Activated naive CD8-positive, alpha-beta T cell treated with anti-CD3 and anti-CD28 coated beads for 36 hours (primary cell): ENCODE data around the gene BPI. TPM values are rescaled to one million over a fixed set of nuclear protein-coding genes. Genes with fewer than 3 reads are reported as not detected.
"Not testable (repeated sequence)": the region's sequence is repeated elsewhere in the genome, so short reads cannot be mapped to it uniquely, and the experiment has no call there.

Source experiments
- DNase-seq: peaks from one replicate; pipeline ENCODE4 v3.0.0; 2021
- H3K27ac Mint-ChIP-seq: one replicate; pipeline ENCODE4 v1.8.0; 2022; ENCODE audit warnings: mild to moderate bottlenecking, moderate library complexity, mixed read lengths
- H3K27me3 Mint-ChIP-seq: one replicate; pipeline ENCODE4 v1.8.0; 2022; ENCODE audit warnings: mild to moderate bottlenecking, mixed read lengths
- H3K36me3 Mint-ChIP-seq: one replicate; pipeline ENCODE4 v1.8.0; 2021; ENCODE audit warnings: mild to moderate bottlenecking, mixed read lengths
- H3K4me1 Mint-ChIP-seq: one replicate; pipeline ENCODE4 v1.8.0; 2021; ENCODE audit warnings: mixed read lengths
- H3K4me3 Mint-ChIP-seq: one replicate; pipeline ENCODE4 v1.8.0; 2022; ENCODE audit warnings: mild to moderate bottlenecking, moderate library complexity, mixed read lengths
- H3K9me3 Mint-ChIP-seq: one replicate; pipeline ENCODE4 v1.8.0; 2022; ENCODE audit warnings: mixed read lengths
- total RNA-seq, 2 experiments: library from RNA; stranded (reverse); gene quantifications; one replicate each; pipeline ENCODE4 v1.2.3, GENCODE V29; 2021

BPI gene
- total RNA-seq, 2 experiments from 2014 or later: not detected

GRCh38 chr20:38270869-38271605, 32.9 kb upstream of the BPI start:
- Mint-ChIP-seq H3K36me3 (no peaks in the 10 kb centered on the region), H3K27ac (no peak overlapping the region), H3K27me3 (peaks cover 6% of the 10 kb centered on the region)

DNA sequence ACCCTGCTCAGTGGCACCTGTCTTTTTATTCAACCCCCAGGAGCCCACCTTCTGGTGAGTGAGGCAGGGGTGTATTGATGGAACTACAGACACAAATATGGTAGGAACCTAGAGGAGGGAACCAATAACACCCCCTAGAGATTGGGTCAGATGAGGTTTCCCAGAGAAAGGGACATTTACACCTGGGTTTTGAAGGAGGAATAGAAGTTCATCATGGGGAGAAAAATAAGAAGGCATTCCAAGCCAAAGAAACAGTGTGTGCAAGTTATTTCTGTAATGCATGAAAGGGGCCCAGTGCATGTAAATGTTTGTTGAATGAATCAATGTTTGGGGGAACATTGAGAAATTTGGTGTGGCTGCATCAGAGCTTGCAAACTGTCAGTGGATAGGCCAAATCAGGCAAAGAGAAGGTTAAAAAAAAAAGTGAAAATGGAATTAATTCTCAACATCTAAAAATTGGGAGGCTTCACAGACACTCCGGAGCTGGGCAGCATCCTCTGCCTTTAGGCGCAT, 32.3 kb upstream of the BPI start:
- H3K27ac Mint-ChIP-seq: no peak overlapping the region
- H3K4me3 Mint-ChIP-seq: no peak overlapping the region
- H3K4me1 Mint-ChIP-seq: no peaks in the 10 kb centered on the region
- H3K27me3 Mint-ChIP-seq: peaks cover 6% of the 10 kb centered on the region
- no peak for DNase-seq
- no peaks in the 10 kb centered on the region for H3K36me3 Mint-ChIP-seq
- no peaks in the 10 kb centered on the region for H3K9me3 Mint-ChIP-seq

More at GRCh38 chr20:38270869-38271605, 32.9 kb upstream of the BPI start:
- H3K9me3 Mint-ChIP-seq: no peaks in the 10 kb centered on the region
- H3K4me3 Mint-ChIP-seq: no peak overlapping the region
- no peak for DNase-seq
- H3K4me1 Mint-ChIP-seq: no peaks in the 10 kb centered on the region

- Mint-ChIP-seq H3K27ac (no peak overlapping the region), H3K27me3 (peaks cover 6% of the 10 kb centered on the region), H3K4me3 (no peak overlapping the region), H3K4me1 (no peaks in the 10 kb centered on the region), H3K9me3 (no peaks in the 10 kb centered on the region), H3K36me3 (no peaks in the 10 kb centered on the region)
- no peak for DNase-seq
Observed at GRCh38 chr20:38272398-38272797, 31.6 kb upstream of the BPI start.

GRCh38 chr20:38272961-38273360, 31.0 kb upstream of the BPI start:
- no peak overlapping the region for H3K4me3 Mint-ChIP-seq
- H3K4me1 Mint-ChIP-seq: no peaks in the 10 kb centered on the region
- H3K9me3 Mint-ChIP-seq: no peaks in the 10 kb centered on the region
- no peak overlapping the region for H3K27ac Mint-ChIP-seq
- H3K36me3 Mint-ChIP-seq: no peaks in the 10 kb centered on the region
- DNase-seq: no peak
- H3K27me3 Mint-ChIP-seq: peaks cover 6% of the 10 kb centered on the region

DNA sequence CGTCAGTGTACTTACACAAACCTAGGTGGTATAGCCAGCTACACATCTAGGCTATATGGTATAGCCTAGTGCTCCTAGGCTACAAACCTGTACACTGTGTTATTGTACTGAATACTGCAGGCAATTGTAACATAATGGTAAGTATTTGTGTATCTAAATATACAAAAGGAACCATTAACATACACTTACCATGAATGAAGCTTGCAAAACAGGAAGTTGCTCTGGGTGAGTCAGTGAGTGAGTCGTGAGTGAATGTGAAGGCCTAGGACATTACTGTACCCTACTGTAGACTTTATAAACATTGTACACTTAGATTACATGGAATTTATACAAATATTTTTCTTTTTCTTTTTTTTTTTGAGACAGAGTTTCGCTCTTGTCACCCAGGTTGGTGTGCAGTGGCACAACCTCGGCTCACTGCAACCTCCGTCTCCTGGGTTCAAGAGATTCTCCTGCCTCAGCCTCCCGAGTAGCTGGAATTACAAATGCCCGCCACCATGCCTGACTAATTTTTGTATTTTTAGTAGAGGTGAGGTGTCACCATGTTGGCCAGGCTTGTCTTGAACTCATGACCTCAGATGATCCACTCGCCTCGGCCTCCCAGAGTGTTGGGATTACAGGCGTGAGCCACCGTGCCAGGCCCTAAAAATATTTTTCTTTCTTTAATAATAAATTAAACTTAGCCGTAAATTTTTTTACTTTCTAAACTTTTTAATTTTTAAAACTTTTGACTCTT, 28.0 kb upstream of the BPI start:
- no peak for DNase-seq
- no peaks in the 10 kb centered on the region for H3K36me3 Mint-ChIP-seq

DNA sequence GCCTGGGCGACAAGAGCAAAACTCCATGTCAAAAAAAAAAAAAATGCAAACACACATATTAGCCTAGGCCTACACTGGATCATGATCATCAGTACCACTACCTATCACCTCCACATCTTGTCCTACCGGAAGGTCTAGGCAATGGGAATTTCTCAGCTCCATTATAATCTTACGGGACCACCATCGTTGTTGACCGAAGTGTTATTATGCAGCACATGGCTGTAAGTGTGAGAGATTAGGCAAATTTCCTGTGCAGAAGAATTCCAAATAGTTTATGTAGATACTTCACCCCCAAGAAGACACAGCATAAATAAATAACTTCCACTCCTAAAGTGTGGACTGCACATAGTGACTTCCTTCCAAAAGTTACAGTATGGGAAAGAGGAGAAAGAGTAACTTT, 26.7 kb upstream of the BPI start:
- no peak for DNase-seq
- Mint-ChIP-seq H3K4me1 (no peaks in the 10 kb centered on the region), H3K9me3 (no peaks in the 10 kb centered on the region), H3K27ac (no peak overlapping the region), H3K36me3 (no peaks in the 10 kb centered on the region), H3K27me3 (peaks cover 8% of the 10 kb centered on the region), H3K4me3 (no peak overlapping the region)

More for the DNA sequence above, 28.0 kb upstream of the BPI start:
- H3K4me1 Mint-ChIP-seq: no peaks in the 10 kb centered on the region
- H3K27ac Mint-ChIP-seq: no peak overlapping the region
- H3K27me3 Mint-ChIP-seq: peaks cover 8% of the 10 kb centered on the region
- H3K9me3 Mint-ChIP-seq: no peaks in the 10 kb centered on the region
- no peak overlapping the region for H3K4me3 Mint-ChIP-seq

GRCh38 chr20:38277691-38278090, 26.3 kb upstream of the BPI start:
- H3K27me3 Mint-ChIP-seq: peaks cover 8% of the 10 kb centered on the region
- no peaks in the 10 kb centered on the region for H3K4me1 Mint-ChIP-seq
- no peak for DNase-seq
- no peaks in the 10 kb centered on the region for H3K36me3 Mint-ChIP-seq
- no peak overlapping the region for H3K4me3 Mint-ChIP-seq
- no peak overlapping the region for H3K27ac Mint-ChIP-seq
- H3K9me3 Mint-ChIP-seq: no peaks in the 10 kb centered on the region

- Mint-ChIP-seq H3K4me3 (no peak overlapping the region), H3K27me3 (peaks cover 8% of the 10 kb centered on the region), H3K9me3 (no peaks in the 10 kb centered on the region), H3K27ac (no peak overlapping the region), H3K36me3 (no peaks in the 10 kb centered on the region), H3K4me1 (no peaks in the 10 kb centered on the region)
- DNase-seq: no peak
Observed at GRCh38 chr20:38278131-38278530, 25.8 kb upstream of the BPI start.

DNA sequence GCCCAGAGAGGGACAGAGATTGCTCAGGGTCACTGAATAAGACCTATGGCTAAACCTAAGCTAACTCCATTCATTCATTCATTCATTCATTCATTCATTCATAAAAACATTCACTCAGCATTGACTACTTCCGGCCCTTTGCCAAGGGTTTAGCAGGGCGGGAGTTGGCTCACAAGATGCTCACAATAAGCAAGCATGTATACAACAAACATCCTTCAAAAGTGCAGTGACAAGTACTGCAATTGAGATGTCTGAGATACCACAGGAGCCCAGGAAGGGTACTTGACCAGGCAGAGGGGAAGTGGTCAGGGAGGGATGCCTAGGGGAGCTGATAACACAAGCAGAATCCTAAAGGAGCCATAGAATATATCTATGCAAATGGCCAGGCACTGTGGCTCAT, 25.2 kb upstream of the BPI start:
- Mint-ChIP-seq H3K4me1 (no peaks in the 10 kb centered on the region), H3K36me3 (no peaks in the 10 kb centered on the region), H3K4me3 (no peak overlapping the region), H3K9me3 (no peaks in the 10 kb centered on the region), H3K27me3 (peaks cover 14% of the 10 kb centered on the region), H3K27ac (no peak overlapping the region)
- DNase-seq: no peak

DNA sequence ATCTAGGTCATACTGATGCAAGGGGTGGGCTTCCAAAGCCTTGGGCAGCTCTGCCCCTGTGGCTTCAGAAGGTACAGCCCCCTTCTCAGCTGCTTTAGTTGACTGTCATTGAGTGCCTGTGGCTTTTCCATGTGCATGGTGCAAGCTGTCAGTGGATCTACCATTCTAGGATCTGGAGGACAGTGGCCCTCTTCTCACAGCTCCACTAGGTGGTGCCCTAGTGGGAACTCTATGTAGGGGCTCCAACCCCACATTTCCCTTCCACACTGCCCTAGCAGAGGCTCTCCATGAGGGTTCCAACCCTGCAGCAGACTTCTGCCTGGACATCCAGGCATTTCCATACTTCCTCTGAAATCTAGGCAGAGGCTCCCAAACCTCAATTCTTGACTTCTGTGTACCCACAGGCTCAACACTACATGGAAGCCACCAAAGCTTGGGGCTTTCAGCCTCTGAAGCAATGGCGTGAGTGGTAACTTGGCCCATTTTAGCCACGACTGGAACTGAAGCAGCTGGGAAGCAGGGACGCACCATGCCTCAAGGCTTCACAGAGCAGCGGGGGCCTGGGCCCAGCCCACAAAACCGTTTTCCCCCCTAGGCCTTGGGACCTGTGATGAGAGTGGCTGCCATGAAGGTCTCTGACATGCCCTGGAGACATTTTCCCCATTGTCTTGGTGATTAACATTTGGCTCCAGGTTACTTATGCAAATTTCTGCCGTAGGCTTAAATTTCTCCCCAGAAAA, 22.6 kb upstream of the BPI start:
- H3K27me3 Mint-ChIP-seq: peaks cover 16% of the 10 kb centered on the region
- not testable (repeated sequence) for H3K4me3 Mint-ChIP-seq, H3K27ac Mint-ChIP-seq, H3K9me3 Mint-ChIP-seq, H3K4me1 Mint-ChIP-seq, H3K36me3 Mint-ChIP-seq, DNase-seq

DNA sequence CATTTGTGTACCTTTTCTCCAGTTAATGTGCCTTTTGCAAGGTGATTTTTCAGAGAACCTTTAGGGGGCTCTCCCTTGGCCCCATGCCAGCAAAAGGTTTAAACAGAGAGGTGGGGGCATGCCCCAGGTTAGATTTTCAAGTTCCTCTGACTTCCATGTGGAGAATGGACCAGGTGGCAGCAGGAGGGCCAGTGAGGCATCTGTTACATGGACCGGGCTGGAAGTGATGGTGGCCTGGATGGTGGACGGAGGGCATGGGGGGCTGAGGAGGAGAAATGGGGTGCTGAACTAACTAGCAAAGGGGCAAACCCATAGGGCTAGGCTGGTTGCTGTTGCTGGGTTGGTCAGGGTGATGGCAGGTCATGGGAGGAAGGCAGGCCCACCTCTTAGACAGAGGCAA, 20.7 kb upstream of the BPI start:
- no peak overlapping the region for H3K4me3 Mint-ChIP-seq
- no peak for DNase-seq
- no peaks in the 10 kb centered on the region for H3K9me3 Mint-ChIP-seq
- H3K4me1 Mint-ChIP-seq: no peaks in the 10 kb centered on the region
- no peak overlapping the region for H3K27ac Mint-ChIP-seq
- peaks cover 33% of the 10 kb centered on the region for H3K27me3 Mint-ChIP-seq
- no peaks in the 10 kb centered on the region for H3K36me3 Mint-ChIP-seq

DNA sequence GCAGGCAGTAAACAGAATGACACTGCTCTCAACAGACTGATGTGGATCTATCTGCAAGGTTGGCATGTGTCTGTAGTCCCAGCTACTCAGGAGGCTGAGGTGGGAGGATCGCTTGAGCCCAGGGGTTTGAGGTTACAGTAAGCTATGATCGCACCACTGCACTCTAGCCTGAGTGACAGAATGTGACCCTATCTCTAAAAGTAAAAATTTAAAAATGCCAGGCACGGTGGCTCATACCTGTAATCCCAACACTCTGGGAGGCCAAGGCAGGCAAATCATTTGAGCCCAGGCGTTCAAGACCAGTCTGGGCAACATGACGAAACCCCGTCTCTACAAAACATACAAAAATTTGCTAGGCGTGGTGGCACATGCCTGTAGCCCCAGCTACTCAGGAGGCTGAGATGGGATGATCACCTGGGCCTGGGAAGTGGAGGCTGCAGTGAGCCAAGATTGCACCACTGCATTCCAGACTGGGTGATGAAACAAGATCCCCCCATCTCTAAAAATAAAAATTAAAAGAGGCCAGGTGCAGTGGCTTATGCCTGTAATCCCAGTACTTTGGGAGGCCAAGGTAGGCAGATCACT, 19.8 kb upstream of the BPI start:
- H3K4me3 Mint-ChIP-seq, H3K9me3 Mint-ChIP-seq, H3K4me1 Mint-ChIP-seq: not testable (repeated sequence)

GRCh38 chr20:38284893-38285444, 19.0 kb upstream of the BPI start:
- Mint-ChIP-seq H3K36me3 (no peaks in the 10 kb centered on the region), H3K4me1 (no peaks in the 10 kb centered on the region), H3K27ac (no peak overlapping the region), H3K9me3 (no peaks in the 10 kb centered on the region), H3K4me3 (no peak overlapping the region), H3K27me3 (peaks cover 30% of the 10 kb centered on the region)
- no peak for DNase-seq

More for the DNA sequence above, 19.8 kb upstream of the BPI start:
- DNase-seq, H3K36me3 Mint-ChIP-seq, H3K27ac Mint-ChIP-seq: not testable (repeated sequence)
- peaks cover 30% of the 10 kb centered on the region for H3K27me3 Mint-ChIP-seq

- Mint-ChIP-seq H3K36me3 (no peaks in the 10 kb centered on the region), H3K4me1 (peaks cover 2% of the 10 kb centered on the region), H3K27ac (no peak overlapping the region), H3K9me3 (no peaks in the 10 kb centered on the region), H3K27me3 (peaks cover 45% of the 10 kb centered on the region), H3K4me3 (no peak overlapping the region)
- no peak for DNase-seq
Observed at GRCh38 chr20:38286586-38287531, 17.1 kb upstream of the BPI start.
